Activated B cell treated with CpG ODN at 0.5 μM for 24 hours (primary cell): ENCODE results near the gene STRBP. TPM values are rescaled to one million over a fixed set of nuclear protein-coding genes. Genes with fewer than 3 reads are reported as not detected.
"Not testable (repeated sequence)": the region's sequence is repeated elsewhere in the genome, so short reads cannot be mapped to it uniquely, and the experiment has no call there.

Source experiments
- ATAC-seq: fragments of 200-7000 bp; cut with Tn5 transposase; one replicate; pipeline ENCODE4 v1.10.0; 2021; ENCODE audit warnings: low read depth, mild to moderate bottlenecking, moderate library complexity
- CTCF ChIA-PET: fragments of 350-600 bp; sonication (Branson Sonifier 250); formaldehyde crosslinking; loops from one replicate; lab custom pipeline; 2021; ENCODE audit warnings: antibody characterized with exemption; lab: Charles Lee
- POLR2A ChIA-PET: fragments of 350-600 bp; sonication (Branson Sonifier 250); formaldehyde crosslinking; loops from one replicate; lab custom pipeline; 2021; ENCODE audit warnings: antibody characterized with exemption; lab: Charles Lee
- DNase-seq: peaks from one replicate; pipeline ENCODE4 v3.0.0; 2022
- H3K27ac Mint-ChIP-seq: one replicate; pipeline ENCODE4 v1.8.0; 2020; ENCODE audit warnings: mixed read lengths
- H3K27me3 Mint-ChIP-seq: one replicate; pipeline ENCODE4 v1.8.0; 2021; ENCODE audit warnings: mixed read lengths
- H3K36me3 Mint-ChIP-seq: one replicate; pipeline ENCODE4 v1.8.0; 2021; ENCODE audit warnings: low read depth, mixed read lengths
- H3K4me1 Mint-ChIP-seq: one replicate; pipeline ENCODE4 v1.8.0; 2021; ENCODE audit warnings: mixed read lengths
- H3K4me3 Mint-ChIP-seq: one replicate; pipeline ENCODE4 v1.8.0; 2020; ENCODE audit warnings: mild to moderate bottlenecking, mixed read lengths
- H3K9me3 Mint-ChIP-seq: one replicate; pipeline ENCODE4 v1.8.0; 2020; ENCODE audit warnings: mixed read lengths
- CTCF ChIP-seq: fragments of 200-600 bp; IDR thresholded peaks from one replicate; pipeline ENCODE4 v1.8.0; 2022; ENCODE audit warnings: antibody characterized with exemption, mild to moderate bottlenecking
- intact Hi-C: fragments of 100-400 bp; cut with micrococcal nuclease; formaldehyde crosslinking; loops from one replicate; pipeline ENCODE4 v1.15.1; 2024
- total RNA-seq: library from RNA; stranded (reverse); gene quantifications from 2 replicates; pipeline ENCODE4 v1.2.3, GENCODE V29; 2022

The STRBP gene
- total RNA-seq, 1 donor from 2014 or later = 127 TPM

GRCh38 chr9:123253204-123253603 lies 15.2 kb downstream of the STRBP start:
- Mint-ChIP-seq H3K36me3 (peaks cover 44% of the 10 kb centered on the region), H3K27ac (peak overlapping the region; percentile 68), H3K27me3 (no peaks in the 10 kb centered on the region), H3K4me3 (peak overlapping the region; percentile 28), H3K4me1 (peaks cover 83% of the 10 kb centered on the region), H3K9me3 (peaks cover 2% of the 10 kb centered on the region)
- ChIA-PET CTCF (no interaction called here), POLR2A (interaction anchor here (1.2 kb wide), 1 partner anchor 10 kb away, joined by 3 read pairs; no protein-coding TSS in a partner anchor)
- intact Hi-C loops = loop anchor here (2.0 kb wide), 1 partner anchor 14 kb away; no protein-coding TSS in a partner anchor
- no peak for TF ChIP-seq CTCF
- no peak for DNase-seq
- ATAC-seq = no peak

- ATAC-seq (no peak), DNase-seq (no peak)
- ChIA-PET POLR2A (interaction anchor here (0.5 to 1.3 kb wide), 6 partner anchors 15 to 311 kb away, joined by 3 to 6 read pairs (median 4); partner anchors contain the start of gene RABGAP1), CTCF (interaction anchor here (1.2 kb wide), 1 partner anchor 65 kb away, joined by 3 read pairs; no protein-coding TSS in a partner anchor)
- no peak for TF ChIP-seq CTCF
- no peaks in the 10 kb centered on the region for H3K27me3 Mint-ChIP-seq
- H3K9me3 Mint-ChIP-seq = peaks cover 2% of the 10 kb centered on the region
- H3K27ac Mint-ChIP-seq = peak overlapping the region; percentile 62
- peaks cover 38% of the 10 kb centered on the region for H3K36me3 Mint-ChIP-seq
- peaks cover 82% of the 10 kb centered on the region for H3K4me1 Mint-ChIP-seq
- intact Hi-C loops = loop anchor here (2.0 kb wide), 1 partner anchor 15 kb away; no protein-coding TSS in a partner anchor
- no peak overlapping the region for H3K4me3 Mint-ChIP-seq
These were observed 16.6 kb downstream of the STRBP start for GRCh38 chr9:123251741-123252140.

GRCh38 chr9:123251324-123251723 lies 17.1 kb downstream of the STRBP start:
- H3K4me3 Mint-ChIP-seq = no peak overlapping the region

GRCh38 chr9:123250504-123250903 lies 17.9 kb downstream of the STRBP start:
- no peak for TF ChIP-seq CTCF
- Mint-ChIP-seq H3K9me3 (no peaks in the 10 kb centered on the region), H3K27ac (no peak overlapping the region), H3K4me1 (peaks cover 82% of the 10 kb centered on the region), H3K4me3 (no peak overlapping the region), H3K36me3 (peaks cover 28% of the 10 kb centered on the region), H3K27me3 (no peaks in the 10 kb centered on the region)
- ChIA-PET CTCF (no interaction called here), POLR2A (interaction anchor here (0.9 to 2.0 kb wide), 4 partner anchors 10 to 93 kb away, joined by 5 to 9 read pairs (median 6); no protein-coding TSS in a partner anchor)
- no peak for DNase-seq
- no peak for ATAC-seq
- intact Hi-C loops = no loop called here

More at GRCh38 chr9:123251324-123251723, 17.1 kb downstream of the STRBP start:
- Mint-ChIP-seq H3K36me3 (peaks cover 36% of the 10 kb centered on the region), H3K27ac (peak overlapping the region; percentile 62), H3K27me3 (no peaks in the 10 kb centered on the region), H3K9me3 (peaks cover 2% of the 10 kb centered on the region), H3K4me1 (peaks cover 82% of the 10 kb centered on the region)
- ATAC-seq = no peak
- ChIA-PET POLR2A (interaction anchor here (0.7 to 2.0 kb wide), 4 partner anchors 13 to 92 kb away, joined by 3 to 8 read pairs (median 6); no protein-coding TSS in a partner anchor), CTCF (interaction anchor here (1.2 kb wide), 1 partner anchor 64 kb away, joined by 3 read pairs; no protein-coding TSS in a partner anchor)
- no peak for TF ChIP-seq CTCF
- intact Hi-C loops = no loop called here
- no peak for DNase-seq

- H3K4me3 Mint-ChIP-seq, ATAC-seq, DNase-seq, H3K27me3 Mint-ChIP-seq, H3K9me3 Mint-ChIP-seq, CTCF ChIA-PET, intact Hi-C loops: not testable (repeated sequence)
- POLR2A ChIA-PET = interaction anchor here (1.0 to 1.9 kb wide), 3 partner anchors 8 to 14 kb away, joined by 3 to 12 read pairs (median 9); no protein-coding TSS in a partner anchor
- peaks cover 86% of the 10 kb centered on the region for H3K4me1 Mint-ChIP-seq
- H3K27ac Mint-ChIP-seq = peak overlapping the region; percentile 35
- peaks cover 23% of the 10 kb centered on the region for H3K36me3 Mint-ChIP-seq
These were observed 19.2 kb downstream of the STRBP start for GRCh38 chr9:123249162-123249561.
